ENCODE data around the gene PPP1R3G. TPM values are rescaled to one million over a fixed set of nuclear protein-coding genes. Genes with fewer than 3 reads are reported as not detected.

The PPP1R3G gene
- total RNA-seq, 1 donor from 2014 or later, result 4.4 TPM

DNA sequence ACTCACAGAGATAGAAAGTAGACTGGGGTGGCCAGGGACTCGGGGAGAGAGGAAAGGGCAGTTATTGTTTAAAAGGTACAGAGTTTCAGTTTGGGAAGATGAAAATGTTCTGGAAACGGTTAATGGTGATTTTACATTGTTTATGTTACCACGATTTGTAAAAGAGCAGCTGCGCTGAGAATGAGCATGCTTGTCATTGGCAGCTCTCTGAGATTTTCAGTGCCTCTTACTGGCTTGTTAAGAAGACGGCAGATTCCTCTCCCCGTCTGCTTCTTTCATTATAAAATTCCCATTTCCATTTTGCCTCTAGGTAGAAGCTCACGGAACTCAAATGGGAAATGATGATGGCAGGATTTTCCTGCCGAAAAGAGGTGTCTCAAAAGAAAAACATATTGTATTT lies 39.7 kb upstream of the PPP1R3G start:
- TF ChIP-seq CTCF (IDR thresholded peaks at IDR 0.05) (no peak), POLR2A (IDR thresholded peaks at IDR 0.05) (no peak), POLR2AphosphoS5 (IDR thresholded peaks at IDR 0.05; ENCODE audit: insufficient read depth in 1 of 2, low read depth in 1 of 2) (no peak)
- DNase-seq (ENCODE audit: extremely low spot score in 2 of 2), result no peak
- Histone ChIP-seq H3K4me3 (no peak overlapping the region), H3K36me3 (no peaks in the 10 kb centered on the region), H3K27me3 (no peaks in the 10 kb centered on the region), H3K27ac (no peak overlapping the region), H3K9me3 (peaks cover 2% of the 10 kb centered on the region), H3K4me1 (no peaks in the 10 kb centered on the region)
- intact Hi-C loops (cut with DNase I), result no loop called here

GRCh38 chr6:5046430-5046829 lies 38.7 kb upstream of the PPP1R3G start:
- Histone ChIP-seq H3K4me1 (no peaks in the 10 kb centered on the region), H3K27ac (no peak overlapping the region), H3K36me3 (no peaks in the 10 kb centered on the region), H3K9me3 (peaks cover 10% of the 10 kb centered on the region), H3K4me3 (no peak overlapping the region), H3K27me3 (no peaks in the 10 kb centered on the region)
- intact Hi-C loops (cut with DNase I), result no loop called here
- no peak for DNase-seq (ENCODE audit: extremely low spot score in 2 of 2)
- TF ChIP-seq POLR2AphosphoS5 (IDR thresholded peaks at IDR 0.05; ENCODE audit: insufficient read depth in 1 of 2, low read depth in 1 of 2) (no peak), CTCF (IDR thresholded peaks at IDR 0.05) (no peak), POLR2A (IDR thresholded peaks at IDR 0.05) (no peak)

- TF ChIP-seq POLR2AphosphoS5 (IDR thresholded peaks at IDR 0.05; ENCODE audit: insufficient read depth in 1 of 2, low read depth in 1 of 2) (no peak), CTCF (IDR thresholded peaks at IDR 0.05) (no peak), POLR2A (IDR thresholded peaks at IDR 0.05) (no peak)
- Histone ChIP-seq H3K9me3 (peaks cover 10% of the 10 kb centered on the region), H3K4me1 (no peaks in the 10 kb centered on the region), H3K4me3 (no peak overlapping the region), H3K27me3 (no peaks in the 10 kb centered on the region), H3K36me3 (no peaks in the 10 kb centered on the region), H3K27ac (no peak overlapping the region)
- intact Hi-C loops (cut with DNase I), result no loop called here
- DNase-seq (ENCODE audit: extremely low spot score in 2 of 2), result no peak
Measured at GRCh38 chr6:5050009-5050408, 35.1 kb upstream of the PPP1R3G start.

GRCh38 chr6:5051394-5051793 lies 33.7 kb upstream of the PPP1R3G start:
- no peaks in the 10 kb centered on the region for H3K27me3 ChIP-seq
- H3K9me3 ChIP-seq, result peaks cover 10% of the 10 kb centered on the region
- intact Hi-C loops (cut with DNase I), result no loop called here
- no peak for DNase-seq (ENCODE audit: extremely low spot score in 2 of 2)
- H3K4me1 ChIP-seq, result no peaks in the 10 kb centered on the region
- no peaks in the 10 kb centered on the region for H3K36me3 ChIP-seq
- no peak overlapping the region for H3K4me3 ChIP-seq
- no peak overlapping the region for H3K27ac ChIP-seq
- no peak for TF ChIP-seq POLR2AphosphoS5 (IDR thresholded peaks at IDR 0.05; ENCODE audit: insufficient read depth in 1 of 2, low read depth in 1 of 2)
- TF ChIP-seq CTCF (IDR thresholded peaks at IDR 0.05), result no peak
- TF ChIP-seq POLR2A (IDR thresholded peaks at IDR 0.05), result no peak

DNA sequence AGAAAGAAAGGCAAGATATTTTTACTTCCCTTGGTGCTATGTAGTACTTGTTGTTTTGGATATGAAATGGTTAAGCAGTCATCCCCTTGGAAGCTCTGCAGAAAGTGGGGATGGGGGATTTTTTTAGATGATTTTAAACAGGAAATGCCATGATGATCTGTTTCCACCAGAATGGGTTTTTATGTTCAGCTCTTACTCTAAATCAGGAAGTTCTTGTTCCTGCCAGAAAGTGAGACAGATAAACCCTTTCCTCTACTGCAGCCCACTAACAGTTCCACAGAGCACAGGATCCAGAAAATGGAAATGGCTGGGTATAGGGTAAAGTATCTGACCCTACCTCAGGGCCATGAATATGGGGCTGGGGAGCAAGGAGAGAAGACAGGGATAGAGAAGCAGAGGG lies 32.1 kb upstream of the PPP1R3G start:
- H3K4me3 ChIP-seq, result no peak overlapping the region
- intact Hi-C loops (cut with DNase I), result no loop called here
- DNase-seq (ENCODE audit: extremely low spot score in 2 of 2), result no peak
- no peaks in the 10 kb centered on the region for H3K27me3 ChIP-seq
- TF ChIP-seq CTCF (IDR thresholded peaks at IDR 0.05) (no peak), POLR2AphosphoS5 (IDR thresholded peaks at IDR 0.05; ENCODE audit: insufficient read depth in 1 of 2, low read depth in 1 of 2) (no peak), POLR2A (IDR thresholded peaks at IDR 0.05) (no peak)
- no peaks in the 10 kb centered on the region for H3K4me1 ChIP-seq
- no peak overlapping the region for H3K27ac ChIP-seq
- H3K36me3 ChIP-seq, result no peaks in the 10 kb centered on the region
- H3K9me3 ChIP-seq, result peaks cover 10% of the 10 kb centered on the region

All from vagina (tissue), 2 donors.